Neutrophil (primary cell): ENCODE results near the gene ZKSCAN7.
"Not testable (repeated sequence)": the region's sequence is repeated elsewhere in the genome, so short reads cannot be mapped to it uniquely, and the experiment has no call there.

ENCODE experiments used
- H3K27ac ChIP-seq: fragments of 200-600 bp; sonication (generic); 2 replicates; pipeline ENCODE4 v1.5.1; 2016; ENCODE audit warnings: mild to moderate bottlenecking, moderate library complexity
- H3K27me3 ChIP-seq: fragments of 200-600 bp; sonication (generic); 2 replicates; pipeline ENCODE4 v1.6.0; 2016; ENCODE audit warnings: mild to moderate bottlenecking
- H3K36me3 ChIP-seq: fragments of 200-600 bp; sonication (generic); 2 replicates; pipeline ENCODE4 v1.5.1; 2017
- H3K4me1 ChIP-seq, 2 experiments: fragments of 200-600 bp in 1 of 2; sonication (generic) in 1 of 2; 1 replicate in 1 of 2; 2 replicates in 1 of 2; pipeline versions ENCODE4 v1.5.1 to v1.6.1; 2013 to 2016; ENCODE audit warnings: low read depth in 1 of 2, low read length in 1 of 2, mild to moderate bottlenecking in 1 of 2, moderate library complexity in 1 of 2; ENCODE audit not compliant: control insufficient read depth in 1 of 2, insufficient read depth in 1 of 2
- H3K4me3 ChIP-seq, 2 experiments: fragments of 200-600 bp in 1 of 2; sonication (generic) in 1 of 2; 1 replicate in 1 of 2; 2 replicates in 1 of 2; pipeline ENCODE4 v1.5.1; 2013 to 2016; ENCODE audit warnings: low read depth in 1 of 2, low read length in 1 of 2, mild to moderate bottlenecking in 1 of 2, moderate library complexity in 1 of 2
- H3K9me3 ChIP-seq: fragments of 200-600 bp; sonication (generic); 2 replicates; pipeline ENCODE4 v1.5.1; 2016
- TF ChIP-seq, protein P1 (sequence below): fragments of 200-600 bp; sonication (generic); IDR thresholded peaks from 2 replicates; pipeline ENCODE4 v1.5.1; 2016; ENCODE audit warnings: antibody characterized with exemption

ZKSCAN7 gene

DNA sequence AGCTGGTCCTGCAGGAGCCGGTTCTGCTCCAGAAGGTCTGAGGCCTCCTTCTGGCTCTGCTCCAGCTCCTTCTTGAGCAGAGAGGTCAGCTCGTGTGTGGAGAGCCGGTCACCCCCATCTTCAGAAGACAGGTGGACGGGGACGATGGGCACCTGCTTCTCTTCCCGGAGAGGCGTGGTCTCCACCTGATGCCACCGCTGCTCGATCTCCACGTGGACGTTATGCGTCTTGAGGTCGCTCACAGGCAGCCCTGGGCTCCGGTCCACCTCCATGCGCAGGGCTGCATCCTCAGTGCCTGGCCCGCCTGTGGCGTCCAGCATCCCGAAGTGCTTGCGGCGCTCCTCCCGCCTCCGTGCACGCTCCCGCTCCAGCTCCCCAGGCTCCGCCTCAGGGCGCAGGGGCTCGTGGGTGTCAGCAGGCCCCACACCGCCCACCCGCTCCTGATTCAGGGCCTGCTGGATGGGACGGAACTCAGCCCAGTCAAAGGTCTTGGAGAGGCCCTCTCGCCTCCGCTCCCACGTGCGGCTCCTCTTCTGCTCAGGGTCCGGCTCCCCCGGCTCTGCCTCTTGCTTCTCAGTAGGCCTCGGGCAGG, 24.0 kb downstream of the ZKSCAN7 start:
- not testable (repeated sequence) for H3K9me3 ChIP-seq, H3K4me3 ChIP-seq, H3K4me1 ChIP-seq, H3K27ac ChIP-seq, H3K36me3 ChIP-seq
- H3K27me3 ChIP-seq, result peaks cover 35% of the 10 kb centered on the region

DNA sequence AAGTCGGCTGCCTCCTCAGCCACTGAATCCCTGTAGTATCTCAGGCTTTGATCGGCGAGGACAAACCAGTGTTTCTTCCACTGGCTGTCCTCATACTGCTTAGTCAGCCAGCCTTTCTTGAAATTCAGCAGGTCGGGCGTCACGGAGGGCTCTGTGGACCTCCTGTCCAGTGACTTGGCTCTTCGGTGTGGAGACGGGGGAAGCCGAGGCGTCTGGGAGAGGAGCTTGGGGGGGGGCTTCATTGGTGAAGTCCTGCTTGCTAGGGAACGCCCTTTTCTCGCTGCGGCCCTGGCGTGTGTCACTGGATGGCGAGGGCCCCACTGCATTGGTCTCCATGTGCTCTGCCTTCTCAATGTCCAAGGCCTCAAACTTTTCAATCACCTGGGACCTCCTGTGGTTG, 24.8 kb downstream of the ZKSCAN7 start:
- H3K27me3 ChIP-seq, result peaks cover 43% of the 10 kb centered on the region
- not testable (repeated sequence) for H3K4me3 ChIP-seq, H3K9me3 ChIP-seq, H3K36me3 ChIP-seq, H3K4me1 ChIP-seq, H3K27ac ChIP-seq

GRCh38 chr3:44580971-44581370, 26.0 kb downstream of the ZKSCAN7 start:
- not testable (repeated sequence) for H3K36me3 ChIP-seq, H3K4me1 ChIP-seq, H3K4me3 ChIP-seq, H3K9me3 ChIP-seq, H3K27ac ChIP-seq
- peaks cover 47% of the 10 kb centered on the region for H3K27me3 ChIP-seq

DNA sequence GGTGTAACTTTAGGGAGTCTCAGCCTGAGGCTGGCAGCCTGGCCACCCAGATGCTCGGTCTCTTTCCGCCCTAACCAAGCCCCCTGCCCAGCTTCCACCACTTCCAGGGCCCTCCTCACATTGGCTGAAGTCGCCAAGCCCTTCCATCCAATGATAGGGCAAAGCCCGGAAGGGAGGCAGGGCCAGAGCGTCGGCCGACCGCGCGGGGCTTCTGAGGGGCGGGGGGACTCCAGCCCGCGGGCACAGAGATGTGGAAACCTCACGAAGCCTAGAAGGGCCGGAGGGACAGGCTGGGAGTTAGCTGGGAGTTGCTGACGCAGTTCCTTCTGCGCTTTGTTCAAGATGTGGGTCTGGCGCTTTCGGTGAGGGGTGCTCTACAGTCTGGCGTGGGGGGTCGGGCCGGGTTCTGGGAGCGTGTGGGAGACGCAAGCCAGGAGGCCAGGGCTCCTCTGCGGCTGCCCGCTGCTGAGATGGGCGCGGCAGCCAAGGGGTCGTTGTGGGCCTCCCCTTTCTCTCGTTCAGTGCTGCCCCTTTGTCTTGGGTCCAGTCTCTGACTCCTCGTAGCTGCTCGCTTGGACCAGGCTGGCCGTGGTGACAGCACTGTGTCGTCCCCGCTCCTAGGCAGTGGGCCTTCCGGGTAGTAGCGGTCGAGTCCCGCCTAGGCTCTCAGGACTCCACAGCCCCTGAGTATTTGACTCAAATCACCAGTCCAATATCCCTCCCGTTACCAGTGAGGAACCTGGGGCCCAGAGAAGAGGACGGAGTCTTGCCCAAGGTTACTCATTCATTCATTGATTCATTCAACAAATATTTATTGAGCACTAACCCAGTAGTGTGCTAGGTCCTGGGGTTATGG, 29.9 kb downstream of the ZKSCAN7 start, which contains the start of gene ZNF660:
TSS of gene ZNF660 (plus strand) at position 319 of the 856 bp plus-strand sequence. CDS start 9,230 bp downstream, outside the sequence.
- H3K4me3 ChIP-seq, result peak within 1 kb of the TSS; percentile 46 to 50
- TF ChIP-seq, protein P1, sequence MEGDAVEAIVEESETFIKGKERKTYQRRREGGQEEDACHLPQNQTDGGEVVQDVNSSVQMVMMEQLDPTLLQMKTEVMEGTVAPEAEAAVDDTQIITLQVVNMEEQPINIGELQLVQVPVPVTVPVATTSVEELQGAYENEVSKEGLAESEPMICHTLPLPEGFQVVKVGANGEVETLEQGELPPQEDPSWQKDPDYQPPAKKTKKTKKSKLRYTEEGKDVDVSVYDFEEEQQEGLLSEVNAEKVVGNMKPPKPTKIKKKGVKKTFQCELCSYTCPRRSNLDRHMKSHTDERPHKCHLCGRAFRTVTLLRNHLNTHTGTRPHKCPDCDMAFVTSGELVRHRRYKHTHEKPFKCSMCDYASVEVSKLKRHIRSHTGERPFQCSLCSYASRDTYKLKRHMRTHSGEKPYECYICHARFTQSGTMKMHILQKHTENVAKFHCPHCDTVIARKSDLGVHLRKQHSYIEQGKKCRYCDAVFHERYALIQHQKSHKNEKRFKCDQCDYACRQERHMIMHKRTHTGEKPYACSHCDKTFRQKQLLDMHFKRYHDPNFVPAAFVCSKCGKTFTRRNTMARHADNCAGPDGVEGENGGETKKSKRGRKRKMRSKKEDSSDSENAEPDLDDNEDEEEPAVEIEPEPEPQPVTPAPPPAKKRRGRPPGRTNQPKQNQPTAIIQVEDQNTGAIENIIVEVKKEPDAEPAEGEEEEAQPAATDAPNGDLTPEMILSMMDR, result no peak
- H3K27me3 ChIP-seq, result peaks cover 47% of the 10 kb centered on the region
- no peaks in the 10 kb centered on the region for H3K9me3 ChIP-seq
- H3K4me1 ChIP-seq, result peaks cover 9% of the 10 kb centered on the region in 2 experiments
- H3K36me3 ChIP-seq, result no peaks in the 10 kb centered on the region
- no peak within 1 kb of the TSS for H3K27ac ChIP-seq

DNA sequence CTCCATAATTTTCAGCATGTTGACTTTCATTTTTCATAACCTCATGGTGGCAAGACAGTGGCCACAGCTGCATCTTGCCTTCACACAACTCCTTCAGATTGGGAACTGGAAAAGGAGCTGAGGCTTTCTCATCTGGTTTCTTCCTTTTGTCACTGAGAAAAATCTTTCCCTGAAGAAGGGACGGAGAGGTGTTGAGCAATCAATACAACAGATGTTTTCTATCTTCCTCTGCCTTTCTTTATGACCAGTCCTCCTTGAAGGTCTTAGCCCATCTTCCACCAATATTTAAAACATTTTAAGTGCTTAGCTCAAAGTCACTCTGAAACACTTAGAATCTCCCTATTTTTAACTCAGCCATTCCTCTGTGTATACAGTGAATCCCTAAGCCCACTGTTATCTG, 41.6 kb downstream of the ZKSCAN7 start:
- Histone ChIP-seq H3K36me3 (no peaks in the 10 kb centered on the region), H3K9me3 (peaks cover 16% of the 10 kb centered on the region), H3K4me1 (no peaks in the 10 kb centered on the region), H3K27ac (no peak overlapping the region), H3K4me3 (no peak overlapping the region), H3K27me3 (no peaks in the 10 kb centered on the region)
- TF ChIP-seq, protein P1, result no peak

GRCh38 chr3:44601749-44602148, 46.8 kb downstream of the ZKSCAN7 start:
- H3K4me1 ChIP-seq, result no peaks in the 10 kb centered on the region
- H3K27me3 ChIP-seq, result no peaks in the 10 kb centered on the region
- H3K9me3 ChIP-seq, result peaks cover 11% of the 10 kb centered on the region
- no peak overlapping the region for H3K4me3 ChIP-seq
- H3K27ac ChIP-seq, result no peak overlapping the region
- H3K36me3 ChIP-seq, result no peaks in the 10 kb centered on the region
- TF ChIP-seq, protein P1, result no peak

GRCh38 chr3:44612678-44613077, 57.7 kb downstream of the ZKSCAN7 start:
- no peaks in the 10 kb centered on the region for H3K4me1 ChIP-seq
- no peak overlapping the region for H3K27ac ChIP-seq
- H3K36me3 ChIP-seq, result no peaks in the 10 kb centered on the region
- TF ChIP-seq, protein P1, result no peak
- no peak overlapping the region for H3K4me3 ChIP-seq
- H3K27me3 ChIP-seq, result no peaks in the 10 kb centered on the region
- H3K9me3 ChIP-seq, result no peaks in the 10 kb centered on the region
